NK-92 treated with Interleukin-12 subunit alpha and Interleukin-12 subunit beta, amount 100 ng/mL, for 24 hours (cell line): ENCODE measurements around the gene SVOP.

ENCODE experiments used
- DNase-seq: peaks from one replicate; lab custom pipeline; 2025; lab: John Stamatoyannopoulos, UW

SVOP gene

GRCh38 chr12:108930756-108931155 lies 90.1 kb downstream of the SVOP start:
- no peak for DNase-seq

DNA sequence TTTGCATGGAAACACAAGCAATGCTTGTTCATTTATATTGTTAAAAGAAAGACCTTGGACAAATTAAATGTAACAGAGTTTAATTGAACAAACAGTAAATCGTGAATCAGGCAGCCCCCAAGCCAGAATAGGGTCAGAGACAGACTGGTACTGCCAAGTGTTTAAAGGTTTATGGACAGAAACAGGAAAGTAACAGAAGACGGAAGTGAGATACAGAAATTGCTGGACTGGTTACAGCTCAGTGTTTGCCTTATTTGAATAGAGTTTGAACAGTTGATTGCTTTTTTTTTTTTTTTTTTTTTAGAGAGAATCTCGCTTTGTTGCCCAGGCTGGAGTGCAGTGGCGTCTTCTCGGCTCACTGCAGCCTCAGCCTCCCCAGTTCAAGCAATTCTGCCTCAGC lies 90.7 kb downstream of the SVOP start:
- DNase-seq: no peak

DNA sequence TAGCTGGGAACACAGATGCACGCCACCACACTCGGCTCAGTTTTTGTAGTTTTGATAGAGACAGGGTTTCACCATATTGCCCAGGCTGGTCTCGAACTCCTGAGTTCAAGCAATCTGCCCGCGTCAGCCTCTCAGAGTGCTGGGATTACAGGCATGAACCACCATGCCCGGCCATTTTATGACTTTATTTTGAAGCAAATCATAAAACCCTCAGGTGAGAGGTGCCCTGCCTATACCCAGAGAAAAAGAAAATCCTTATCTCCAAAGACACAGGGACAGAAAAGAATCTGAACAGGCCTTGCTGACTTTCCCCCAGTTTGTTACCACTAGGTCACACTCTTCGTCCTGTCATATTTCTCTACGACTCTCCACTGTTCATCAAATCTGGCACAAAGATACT lies 92.2 kb downstream of the SVOP start:
- DNase-seq: no peak

GRCh38 chr12:108922918-108923317 lies 98.0 kb downstream of the SVOP start:
- no peak for DNase-seq

DNA sequence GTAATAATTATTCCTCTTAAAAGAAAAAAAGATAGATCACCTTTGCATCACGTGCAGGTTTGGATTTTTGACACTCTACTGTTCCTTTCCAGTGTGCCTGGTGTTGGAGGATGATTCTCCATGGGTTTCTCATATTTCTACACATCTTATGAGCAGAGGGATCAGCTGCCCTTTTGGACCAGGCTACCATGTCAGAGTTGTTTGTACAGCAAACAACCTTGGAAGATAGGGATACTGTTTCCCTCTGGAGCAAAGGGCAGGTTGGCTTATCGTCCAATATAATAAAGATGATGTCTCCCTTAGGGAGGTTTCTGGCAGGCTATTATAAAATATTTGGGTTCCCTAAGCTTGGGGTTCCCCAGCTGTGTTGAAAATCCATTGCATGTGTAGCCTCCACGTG lies 98.9 kb downstream of the SVOP start:
- DNase-seq: no peak

- DNase-seq: no peak
Observed at GRCh38 chr12:108918960-108919642, 101.8 kb downstream of the SVOP start.

DNA sequence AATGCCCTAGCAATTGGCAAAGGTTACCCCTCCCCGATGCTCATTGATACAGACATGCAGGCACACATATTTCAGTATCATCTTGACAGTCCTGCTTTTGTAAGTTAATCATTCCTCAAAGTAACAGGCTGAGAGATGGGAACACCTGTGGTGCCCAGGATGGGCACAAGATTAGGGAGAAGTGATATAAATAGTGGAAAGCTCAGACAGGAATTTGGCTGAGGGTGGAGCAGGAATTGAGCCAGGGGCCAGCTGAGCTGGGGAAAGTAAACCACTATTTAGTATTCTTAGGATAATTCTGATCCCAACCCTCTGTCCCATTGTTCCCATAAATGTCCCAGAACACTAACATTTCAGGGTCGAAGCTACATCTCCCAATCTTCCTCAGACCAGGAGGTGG lies 102.7 kb downstream of the SVOP start:
- DNase-seq: no peak

GRCh38 chr12:108916336-108916735 lies 104.5 kb downstream of the SVOP start:
- DNase-seq: no peak

- no peak for DNase-seq
Observed at GRCh38 chr12:108915632-108916133, 105.2 kb downstream of the SVOP start.

- DNase-seq: no peak
Observed at GRCh38 chr12:108914121-108914531, 106.7 kb downstream of the SVOP start.

DNA sequence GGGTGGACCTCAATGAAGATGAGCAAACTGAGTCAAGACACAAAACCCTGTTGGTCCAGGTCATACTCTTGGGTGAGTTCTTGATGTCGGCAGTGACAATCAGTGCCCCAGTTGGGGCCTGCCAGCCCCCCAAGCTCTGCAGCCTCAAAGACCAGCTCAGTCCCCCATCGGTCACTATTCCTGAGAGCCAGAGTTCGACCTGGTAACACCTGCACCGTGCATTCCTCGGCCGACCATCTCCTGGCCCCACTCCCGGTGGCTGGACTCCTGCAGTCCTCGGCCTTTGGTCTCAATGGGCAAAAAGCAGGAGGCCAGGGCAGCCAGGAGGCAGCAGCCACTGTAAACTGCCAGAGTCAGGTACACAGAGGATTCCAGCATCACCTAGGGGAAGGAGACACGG lies 108.5 kb downstream of the SVOP start:
- no peak for DNase-seq

DNA sequence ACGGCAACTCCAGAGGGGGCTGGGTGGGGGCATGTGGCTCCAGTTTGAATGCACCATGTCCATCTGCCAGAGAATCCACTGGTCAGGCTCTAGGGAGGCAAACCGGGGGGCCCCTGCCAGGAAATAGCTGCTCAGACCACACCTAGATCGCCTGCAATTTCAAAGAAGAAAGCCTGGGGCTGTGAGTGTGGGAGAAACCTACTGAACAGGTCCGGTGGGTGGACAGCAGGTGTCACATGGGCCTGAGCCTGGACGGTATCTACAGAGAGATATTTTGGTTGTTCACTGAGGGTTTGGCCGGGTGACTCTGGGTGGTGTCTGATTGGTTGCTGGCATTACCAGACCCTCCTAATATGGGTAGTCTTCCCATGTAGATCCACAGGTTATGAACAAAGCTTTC lies 109.0 kb downstream of the SVOP start:
- no peak for DNase-seq

GRCh38 chr12:108910336-108910735 lies 110.5 kb downstream of the SVOP start:
- DNase-seq: no peak

- no peak for DNase-seq
Observed at GRCh38 chr12:108907839-108908351, 113.0 kb downstream of the SVOP start.

DNA sequence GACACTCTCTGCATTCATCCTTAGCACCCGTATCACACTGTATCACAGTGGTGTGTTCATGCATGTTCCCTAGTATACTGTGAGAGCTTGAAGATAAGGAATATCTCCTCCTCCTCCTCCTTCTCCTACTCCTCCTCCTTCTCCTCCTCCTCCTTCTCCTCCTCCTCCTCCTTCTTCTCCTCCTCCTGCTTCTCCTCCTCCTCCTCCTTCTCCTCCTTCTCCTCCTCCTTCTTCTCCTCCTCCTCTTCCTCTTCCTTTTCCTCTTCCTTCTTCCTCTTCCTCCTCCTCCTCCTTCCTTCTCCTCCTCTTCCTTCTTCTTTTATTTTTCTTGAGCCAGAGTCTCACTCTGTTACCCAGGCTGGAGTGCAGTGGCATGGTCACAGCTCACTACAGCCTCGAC lies 113.9 kb downstream of the SVOP start:
- DNase-seq: no peak

DNA sequence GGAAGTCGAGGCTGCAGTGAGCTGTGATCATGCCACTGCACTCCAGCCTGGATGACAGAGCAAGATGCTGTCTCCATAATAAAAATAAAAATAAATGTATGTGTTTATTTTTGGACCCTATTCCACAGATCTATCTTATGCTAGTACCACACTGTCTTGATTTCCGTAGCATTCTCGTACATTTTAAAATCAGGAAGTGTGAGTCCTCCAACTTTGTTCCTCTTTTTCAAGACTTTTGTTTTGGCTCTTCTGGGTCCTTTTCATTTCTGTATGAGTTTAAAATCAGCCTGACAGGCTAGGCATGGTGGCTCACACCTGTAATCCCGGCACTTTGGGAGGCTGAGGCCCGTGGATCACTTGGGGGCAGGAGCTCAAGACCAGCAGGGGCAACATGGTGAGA lies 115.1 kb downstream of the SVOP start:
- no peak for DNase-seq

- DNase-seq: no peak
Observed at GRCh38 chr12:108899145-108899544, 121.7 kb downstream of the SVOP start.

GRCh38 chr12:108896817-108897216 lies 124.1 kb downstream of the SVOP start:
- no peak for DNase-seq

DNA sequence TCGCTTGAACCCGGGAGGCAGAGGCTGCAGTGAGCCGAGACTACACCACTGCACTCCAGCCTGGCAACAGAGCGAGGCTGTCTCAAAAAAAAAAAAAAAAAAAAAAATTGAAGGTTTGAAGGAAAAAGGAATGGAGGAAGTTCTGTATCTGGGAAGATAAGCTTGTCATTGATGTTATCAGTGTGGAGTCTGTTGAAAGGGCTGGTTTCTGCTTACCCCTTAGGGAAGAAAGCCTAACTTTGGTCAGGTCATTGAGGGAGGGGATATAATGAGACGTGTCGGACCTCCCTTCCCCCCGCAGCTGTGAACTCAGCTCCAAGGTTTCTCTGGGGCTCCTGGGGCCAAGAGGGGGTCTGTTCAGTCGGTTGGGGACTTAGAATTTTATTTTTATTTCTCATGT lies 124.5 kb downstream of the SVOP start:
- DNase-seq: no peak

DNA sequence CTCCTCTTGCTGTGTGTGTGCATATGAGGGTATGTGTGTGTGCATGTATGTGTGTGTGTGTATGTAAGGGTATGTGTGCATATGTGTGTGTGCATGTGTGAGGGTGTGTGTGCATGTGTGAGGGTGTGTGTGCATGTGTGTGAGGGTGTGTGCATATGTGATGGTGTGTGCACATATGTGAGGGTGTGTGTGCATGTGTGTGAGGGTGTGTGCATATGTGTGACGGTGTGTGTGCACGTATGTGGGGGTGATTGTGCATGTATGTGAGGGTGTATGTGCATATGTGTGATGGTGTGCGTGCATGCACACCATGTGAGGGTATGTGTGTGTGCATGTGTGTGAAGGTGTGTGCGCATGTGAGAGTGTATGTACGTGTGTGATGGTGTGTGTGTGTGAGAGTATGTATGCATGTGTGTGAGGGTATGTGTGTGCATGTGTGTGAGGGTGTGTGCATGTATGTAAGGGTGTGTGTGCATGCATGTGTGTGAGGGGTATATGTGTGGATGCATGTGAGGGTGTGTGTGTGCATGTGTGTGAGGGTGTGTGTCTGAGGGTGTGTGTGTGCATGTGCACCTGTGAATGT lies 125.6 kb downstream of the SVOP start:
- DNase-seq: no peak

DNA sequence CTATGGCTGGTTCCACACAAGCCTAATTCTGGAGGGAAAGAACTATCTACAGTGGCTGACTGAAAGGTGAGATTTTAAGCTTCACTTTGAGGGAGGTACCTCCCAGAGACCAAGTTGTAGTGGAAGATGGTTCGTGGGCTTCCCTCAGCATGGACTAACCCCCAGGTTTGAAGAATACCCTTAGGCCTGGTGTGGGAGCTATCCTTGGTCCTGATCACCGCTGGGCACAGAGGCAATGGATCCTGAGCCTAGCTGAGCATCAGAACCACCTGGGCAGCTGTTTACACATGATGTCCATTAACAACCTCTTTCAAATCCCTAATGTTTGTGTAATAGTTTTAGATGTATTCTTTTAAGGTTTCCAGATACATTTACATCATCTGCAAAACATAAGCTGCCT lies 130.7 kb downstream of the SVOP start:
- no peak for DNase-seq

- no peak for DNase-seq
Observed at GRCh38 chr12:108888031-108888430, 132.8 kb downstream of the SVOP start.

DNA sequence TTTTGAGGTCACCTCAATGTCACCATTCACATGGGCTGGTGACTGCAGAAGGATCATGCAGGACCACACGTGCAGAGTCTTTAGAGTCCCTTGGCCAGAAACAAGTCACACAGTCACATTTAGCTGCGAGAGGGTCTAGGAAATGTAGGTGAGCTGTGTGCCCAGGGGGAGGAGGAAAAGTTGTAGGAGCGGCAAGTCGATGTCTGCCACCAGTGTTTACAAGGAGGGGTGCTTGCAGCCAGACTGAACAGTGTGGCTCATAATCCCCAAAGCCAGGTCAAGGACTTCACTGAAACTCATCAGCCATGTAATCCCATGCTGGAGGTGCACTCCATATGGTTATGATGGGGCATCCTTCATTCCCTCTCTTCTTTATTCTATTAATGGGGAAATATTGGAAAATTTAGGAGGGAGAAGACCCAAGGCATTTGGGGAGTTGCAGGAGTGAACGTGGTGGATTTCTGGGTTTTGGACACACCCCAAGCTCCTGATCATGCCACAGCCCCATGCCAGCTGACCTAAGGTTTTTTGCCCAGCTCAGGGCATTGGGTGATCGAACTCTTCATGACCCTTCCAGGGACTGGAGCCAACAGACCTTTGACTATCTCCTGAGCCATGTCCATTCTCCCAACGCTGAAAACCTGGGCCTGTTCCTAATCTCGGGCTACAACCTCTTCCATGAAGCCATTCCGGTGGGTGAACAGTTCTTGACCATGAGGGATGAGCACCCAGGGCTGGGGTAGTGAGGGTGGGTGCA lies 133.8 kb downstream of the SVOP start:
- no peak for DNase-seq
